ENCODE measurements around the gene TXLNA. TPM values are rescaled to one million over a fixed set of nuclear protein-coding genes. Genes with fewer than 3 reads are reported as not detected.
A peak's percentile ranks its signal among the peaks of the same experiment; 100 is the strongest.
"Not testable (repeated sequence)": the region's sequence is repeated elsewhere in the genome, so short reads cannot be mapped to it uniquely, and the experiment has no call there.

Gene TXLNA
- total RNA-seq = 54.5 TPM
- long read RNA-seq, full-length matches to known transcripts = 2 of 31 reads
- long read RNA-seq, partial matches to known transcripts = 4 of 31 reads
- long read RNA-seq, other reads (novel, unspliced or antisense) = 25 of 31 reads

GRCh38 chr1:32179443-32180185, at the start of gene TXLNA:
Gene TXLNA (plus strand): TSS chr1:32179675. CDS start chr1:32180346, 671 bp downstream.
- DNase-seq (ENCODE audit: low spot score) = peak; percentile 99

- DNase-seq (ENCODE audit: low spot score) = not testable (repeated sequence)
Observed at GRCh38 chr1:32133950-32134280, 45.6 kb upstream of the TXLNA start.

GRCh38 chr1:32137111-32137510, 42.4 kb upstream of the TXLNA start:
- no peak for DNase-seq (ENCODE audit: low spot score)

GRCh38 chr1:32138965-32139364, 40.5 kb upstream of the TXLNA start:
- no peak for DNase-seq (ENCODE audit: low spot score)

GRCh38 chr1:32142446-32143301, 36.8 kb upstream of the TXLNA start:
- DNase-seq (ENCODE audit: low spot score) = no peak

- not testable (repeated sequence) for DNase-seq (ENCODE audit: low spot score)
Observed at GRCh38 chr1:32143302-32143695, 36.2 kb upstream of the TXLNA start.

- DNase-seq (ENCODE audit: low spot score) = no peak
Observed at GRCh38 chr1:32144033-32144432, 35.4 kb upstream of the TXLNA start.

- not testable (repeated sequence) for DNase-seq (ENCODE audit: low spot score)
Observed at GRCh38 chr1:32147799-32148198, 31.7 kb upstream of the TXLNA start.

GRCh38 chr1:32150847-32151246, 28.6 kb upstream of the TXLNA start:
- no peak for DNase-seq (ENCODE audit: low spot score)

GRCh38 chr1:32151319-32151787, 28.1 kb upstream of the TXLNA start:
- no peak for DNase-seq (ENCODE audit: low spot score)

- no peak for DNase-seq (ENCODE audit: low spot score)
Observed at GRCh38 chr1:32159189-32159588, 20.3 kb upstream of the TXLNA start.

GRCh38 chr1:32163405-32163804, 16.1 kb upstream of the TXLNA start:
- DNase-seq (ENCODE audit: low spot score) = no peak

GRCh38 chr1:32165633-32166032, 13.8 kb upstream of the TXLNA start:
- not testable (repeated sequence) for DNase-seq (ENCODE audit: low spot score)

GRCh38 chr1:32170991-32171390, 8.5 kb upstream of the TXLNA start:
- DNase-seq (ENCODE audit: low spot score) = no peak

- no peak for DNase-seq (ENCODE audit: low spot score)
Observed at GRCh38 chr1:32172621-32173245, 6.7 kb upstream of the TXLNA start.

- no peak for DNase-seq (ENCODE audit: low spot score)
Observed at GRCh38 chr1:32178380-32179192, 889 bp upstream of the TXLNA start.

- no peak for DNase-seq (ENCODE audit: low spot score)
Observed at GRCh38 chr1:32179193-32179442, 357 bp upstream of the TXLNA start.

GRCh38 chr1:32180186-32181060, 948 bp downstream of the TXLNA start:
- DNase-seq (ENCODE audit: low spot score) = no peak

- no peak for DNase-seq (ENCODE audit: low spot score)
Observed at GRCh38 chr1:32181065-32181464, 1.6 kb downstream of the TXLNA start.

- DNase-seq (ENCODE audit: low spot score) = no peak
Observed at GRCh38 chr1:32181563-32181962, 2.1 kb downstream of the TXLNA start.
